OCI-LY1 (cell line): ENCODE results near the gene LCNL1.

Source experiments
- EZH2 ChIP-seq: fragments of 200-600 bp; sonication (generic), shearing (Covaris generic); IDR thresholded peaks from 2 replicates; pipeline ENCODE4 v1.8.0; 2017; ENCODE audit warnings: borderline replicate concordance, mixed run types, mild to moderate bottlenecking, antibody characterized with exemption, low read length, moderate library complexity, mixed read lengths
- TF ChIP-seq, protein P1 (sequence below): fragments of 200-600 bp; sonication (generic), shearing (Covaris generic); IDR thresholded peaks from 2 replicates; pipeline ENCODE4 v1.5.1; 2017; ENCODE audit warnings: mild to moderate bottlenecking, antibody characterized with exemption, low read length, moderate library complexity, mixed read lengths

DNA sequence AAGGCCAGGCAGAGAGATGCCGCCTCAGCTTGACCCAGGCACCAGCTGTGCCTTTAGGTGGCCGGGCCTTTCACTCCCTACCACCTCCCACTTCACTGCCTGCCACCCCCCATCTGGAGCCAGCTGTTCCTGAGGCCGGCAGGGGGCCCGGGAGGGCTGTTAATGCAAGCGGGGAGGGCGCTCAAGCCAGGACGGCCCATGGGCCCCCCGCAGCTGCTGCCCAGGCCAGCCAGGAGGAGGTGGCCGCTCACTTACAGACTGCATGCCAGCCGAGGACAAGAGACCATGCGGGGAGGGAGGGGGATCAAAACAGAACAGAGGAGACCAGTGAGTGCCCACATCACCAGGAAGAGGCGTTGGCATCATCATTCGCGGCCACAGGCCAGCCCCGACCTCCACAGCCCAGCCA lies 40.8 kb downstream of the LCNL1 start:
- TF ChIP-seq, protein P1, sequence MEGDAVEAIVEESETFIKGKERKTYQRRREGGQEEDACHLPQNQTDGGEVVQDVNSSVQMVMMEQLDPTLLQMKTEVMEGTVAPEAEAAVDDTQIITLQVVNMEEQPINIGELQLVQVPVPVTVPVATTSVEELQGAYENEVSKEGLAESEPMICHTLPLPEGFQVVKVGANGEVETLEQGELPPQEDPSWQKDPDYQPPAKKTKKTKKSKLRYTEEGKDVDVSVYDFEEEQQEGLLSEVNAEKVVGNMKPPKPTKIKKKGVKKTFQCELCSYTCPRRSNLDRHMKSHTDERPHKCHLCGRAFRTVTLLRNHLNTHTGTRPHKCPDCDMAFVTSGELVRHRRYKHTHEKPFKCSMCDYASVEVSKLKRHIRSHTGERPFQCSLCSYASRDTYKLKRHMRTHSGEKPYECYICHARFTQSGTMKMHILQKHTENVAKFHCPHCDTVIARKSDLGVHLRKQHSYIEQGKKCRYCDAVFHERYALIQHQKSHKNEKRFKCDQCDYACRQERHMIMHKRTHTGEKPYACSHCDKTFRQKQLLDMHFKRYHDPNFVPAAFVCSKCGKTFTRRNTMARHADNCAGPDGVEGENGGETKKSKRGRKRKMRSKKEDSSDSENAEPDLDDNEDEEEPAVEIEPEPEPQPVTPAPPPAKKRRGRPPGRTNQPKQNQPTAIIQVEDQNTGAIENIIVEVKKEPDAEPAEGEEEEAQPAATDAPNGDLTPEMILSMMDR: no peak
- no peak for TF ChIP-seq EZH2
